Stimulated activated naive B cell treated with anti-CD40 and anti-IgM and Interleukin-4, amounts not matched to agents 10 μg/mL and 1 μg/mL and 100 μg/mL, for 72 hours (primary cell): Measurements from ENCODE around the gene THAP3.
"Not testable (repeated sequence)": the region's sequence is repeated elsewhere in the genome, so short reads cannot be mapped to it uniquely, and the experiment has no call there.

Experiments used
- ATAC-seq, 2 donors: fragments of 150-1000 bp; cut with Tn5 transposase; replicated peaks; 2 replicates each; pipeline ENCODE4 v1.10.0; 2021; ENCODE audit warnings: moderate library complexity in 1 of 2
- DNase-seq: peaks from one replicate; pipeline ENCODE4 v3.0.0; 2021
- H3K27ac Mint-ChIP-seq: one replicate; pipeline ENCODE4 v1.8.0; 2022; ENCODE audit warnings: mild to moderate bottlenecking, mixed read lengths
- H3K27me3 Mint-ChIP-seq, 2 donors: one replicate each; pipeline ENCODE4 v1.8.0; 2022; ENCODE audit warnings: mixed read lengths in 2 of 2
- H3K36me3 Mint-ChIP-seq, 2 donors: one replicate each; pipeline ENCODE4 v1.8.0; 2022; ENCODE audit warnings: mixed read lengths in 2 of 2, mild to moderate bottlenecking in 1 of 2
- H3K4me1 Mint-ChIP-seq, 2 donors: one replicate each; pipeline ENCODE4 v1.8.0; 2022; ENCODE audit warnings: mixed read lengths in 2 of 2, mild to moderate bottlenecking in 1 of 2
- H3K4me3 Mint-ChIP-seq, 2 donors: one replicate each; pipeline ENCODE4 v1.8.0; 2022; ENCODE audit warnings: mild to moderate bottlenecking in 2 of 2, mixed read lengths in 2 of 2, moderate library complexity in 1 of 2
- H3K9me3 Mint-ChIP-seq, 2 donors: one replicate each; pipeline ENCODE4 v1.8.0; 2022; ENCODE audit warnings: mixed read lengths in 2 of 2, mild to moderate bottlenecking in 1 of 2

Gene THAP3

DNA sequence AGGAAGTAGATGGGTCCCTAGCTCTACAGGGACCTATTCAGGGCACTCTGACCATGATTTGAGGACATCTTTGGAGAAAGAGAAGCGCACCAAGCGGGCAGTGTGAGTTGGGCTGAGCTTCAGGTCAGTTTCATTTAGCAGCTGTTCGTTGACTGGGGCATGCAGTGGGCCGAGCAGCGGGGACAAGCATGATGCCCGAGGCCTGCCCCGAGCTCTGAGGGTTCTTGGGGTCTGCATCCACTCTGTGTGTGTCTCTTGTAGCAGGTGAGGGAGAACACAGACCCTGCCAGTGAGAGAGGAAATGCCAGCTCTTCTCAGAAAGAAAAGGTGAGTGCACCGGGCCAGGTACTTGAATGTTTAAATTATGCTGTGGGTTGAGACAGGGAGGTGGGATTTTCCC lies 5.4 kb downstream of the THAP3 start:
- no peaks in the 10 kb centered on the region for H3K9me3 Mint-ChIP-seq
- H3K27me3 Mint-ChIP-seq, result no peaks in the 10 kb centered on the region
- H3K4me3 Mint-ChIP-seq, result no peak overlapping the region
- peaks cover 18 to 34% of the 10 kb centered on the region in 2 donors for H3K4me1 Mint-ChIP-seq
- no peak for ATAC-seq
- H3K27ac Mint-ChIP-seq, result peak overlapping the region; percentile 14
- no peak for DNase-seq
- H3K36me3 Mint-ChIP-seq, result peaks cover 33 to 49% of the 10 kb centered on the region in 2 donors

DNA sequence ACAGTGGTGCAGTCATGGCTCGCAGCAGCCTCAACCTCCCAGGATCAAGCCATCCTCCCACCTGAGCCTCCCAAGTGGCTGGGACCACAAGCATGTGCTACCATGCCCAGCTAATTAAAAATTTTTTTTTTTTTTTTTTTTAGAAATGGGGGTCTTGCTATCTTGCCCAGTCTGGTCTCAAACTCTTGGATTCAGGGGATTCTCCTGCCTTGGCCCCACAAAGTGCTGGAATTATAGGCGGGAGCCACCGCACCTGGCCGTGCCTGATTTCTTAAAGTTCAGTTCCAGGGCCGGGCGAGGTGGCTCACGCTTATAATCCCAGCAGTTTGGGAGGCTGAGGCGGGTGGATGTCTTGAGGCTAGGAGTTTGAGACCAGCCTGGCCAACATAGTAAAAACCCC lies 6.4 kb downstream of the THAP3 start:
- no peak overlapping the region for H3K4me3 Mint-ChIP-seq
- H3K36me3 Mint-ChIP-seq, result peaks cover 32 to 54% of the 10 kb centered on the region in 2 donors

DNA sequence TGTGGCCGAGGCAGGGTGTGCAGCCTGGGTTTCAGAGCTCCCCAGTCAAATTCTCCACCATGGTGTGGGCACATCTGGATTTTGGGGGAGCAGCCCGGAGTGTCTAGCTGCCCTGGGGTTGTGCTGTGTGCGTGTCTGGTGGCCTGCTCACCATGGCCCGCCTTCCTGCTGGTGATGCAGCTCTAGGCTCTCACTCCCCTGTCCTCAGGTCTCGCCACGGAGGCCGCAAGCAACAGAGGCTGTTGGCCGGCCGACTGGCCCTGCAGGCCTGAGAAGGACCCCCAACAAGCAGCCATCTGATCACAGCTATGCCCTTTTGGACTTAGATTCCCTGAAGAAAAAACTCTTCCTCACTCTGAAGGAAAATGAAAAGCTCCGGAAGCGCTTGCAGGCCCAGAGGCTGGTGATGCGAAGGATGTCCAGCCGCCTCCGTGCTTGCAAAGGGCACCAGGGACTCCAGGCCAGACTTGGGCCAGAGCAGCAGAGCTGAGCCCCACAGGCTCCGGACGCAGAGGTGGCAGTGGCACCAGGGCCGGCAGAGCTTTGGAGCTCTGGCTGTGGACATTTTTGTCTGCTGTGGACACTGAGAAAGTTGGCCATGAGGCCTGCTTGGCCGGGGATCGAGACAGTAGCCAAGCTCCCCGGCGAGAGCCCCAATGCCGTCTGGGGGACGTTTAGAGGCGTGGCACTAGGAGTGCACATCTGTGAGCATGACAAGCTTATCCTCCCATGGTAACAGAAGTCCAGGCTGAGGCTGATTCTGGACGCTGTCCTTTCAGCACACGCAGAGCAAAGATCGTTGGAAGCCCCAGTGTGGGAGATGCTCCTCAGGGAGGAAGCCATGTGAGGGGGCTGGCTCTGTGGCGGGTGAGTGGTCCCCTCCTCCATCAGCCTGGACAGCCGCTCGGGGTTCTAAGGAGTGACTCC lies 8.2 kb downstream of the THAP3 start:
- Mint-ChIP-seq H3K36me3 (peaks cover 31 to 51% of the 10 kb centered on the region in 2 donors), H3K4me1 (peaks cover 6 to 12% of the 10 kb centered on the region in 2 donors), H3K27ac (peak overlapping the region; percentile 69), H3K9me3 (no peaks in the 10 kb centered on the region), H3K4me3 (no peak overlapping the region), H3K27me3 (no peaks in the 10 kb centered on the region)
- DNase-seq (no peak), ATAC-seq (no peak)

More for the DNA sequence above, 6.4 kb downstream of the THAP3 start:
- H3K4me1 Mint-ChIP-seq, result peaks cover 19 to 30% of the 10 kb centered on the region in 2 donors
- DNase-seq, result no peak
- H3K27ac Mint-ChIP-seq, result no peak overlapping the region
- H3K9me3 Mint-ChIP-seq, result no peaks in the 10 kb centered on the region
- no peak for ATAC-seq
- no peaks in the 10 kb centered on the region for H3K27me3 Mint-ChIP-seq

DNA sequence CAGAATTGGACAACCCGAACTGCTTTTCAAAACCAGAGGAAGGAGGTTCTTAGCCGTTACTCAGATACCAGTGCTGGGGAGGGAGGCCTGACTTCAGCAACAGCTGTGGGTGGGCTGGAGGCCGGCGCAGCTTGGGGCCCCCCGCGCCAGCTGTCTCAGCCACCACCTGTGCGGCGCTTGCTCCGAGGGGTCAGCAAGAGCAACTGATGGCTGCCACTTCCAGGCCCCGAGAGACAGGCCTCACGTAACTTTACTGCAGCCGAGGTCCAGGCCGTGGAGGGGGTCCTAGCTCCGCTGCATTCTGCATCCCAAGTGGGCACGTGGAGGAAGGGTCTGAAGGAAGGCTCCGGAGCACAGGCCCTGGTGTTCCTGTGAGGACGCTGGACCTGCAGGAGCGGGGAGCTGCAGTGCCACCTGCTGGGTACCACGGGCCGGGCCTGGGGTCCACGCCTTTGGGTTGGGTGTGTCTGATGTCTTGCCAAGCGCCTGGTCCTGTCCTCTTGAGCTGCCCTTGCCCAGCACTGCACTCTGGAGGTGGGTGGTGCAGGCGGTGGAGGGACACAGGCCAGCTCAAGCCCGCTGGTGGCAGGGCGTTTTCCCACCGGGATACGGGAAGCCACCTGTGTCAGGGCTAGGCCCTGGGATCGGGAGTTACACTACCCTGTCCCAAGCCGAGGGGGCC lies 9.8 kb downstream of the THAP3 start:
- no peak overlapping the region for H3K27ac Mint-ChIP-seq
- H3K9me3 Mint-ChIP-seq, result no peaks in the 10 kb centered on the region
- peak; percentile 63 to 68 for ATAC-seq
- peaks cover 2 to 3% of the 10 kb centered on the region in 2 donors for H3K4me1 Mint-ChIP-seq
- H3K27me3 Mint-ChIP-seq, result no peaks in the 10 kb centered on the region
- H3K36me3 Mint-ChIP-seq, result peaks cover 28 to 48% of the 10 kb centered on the region in 2 donors
- H3K4me3 Mint-ChIP-seq, result no peak overlapping the region
- DNase-seq, result no peak

DNA sequence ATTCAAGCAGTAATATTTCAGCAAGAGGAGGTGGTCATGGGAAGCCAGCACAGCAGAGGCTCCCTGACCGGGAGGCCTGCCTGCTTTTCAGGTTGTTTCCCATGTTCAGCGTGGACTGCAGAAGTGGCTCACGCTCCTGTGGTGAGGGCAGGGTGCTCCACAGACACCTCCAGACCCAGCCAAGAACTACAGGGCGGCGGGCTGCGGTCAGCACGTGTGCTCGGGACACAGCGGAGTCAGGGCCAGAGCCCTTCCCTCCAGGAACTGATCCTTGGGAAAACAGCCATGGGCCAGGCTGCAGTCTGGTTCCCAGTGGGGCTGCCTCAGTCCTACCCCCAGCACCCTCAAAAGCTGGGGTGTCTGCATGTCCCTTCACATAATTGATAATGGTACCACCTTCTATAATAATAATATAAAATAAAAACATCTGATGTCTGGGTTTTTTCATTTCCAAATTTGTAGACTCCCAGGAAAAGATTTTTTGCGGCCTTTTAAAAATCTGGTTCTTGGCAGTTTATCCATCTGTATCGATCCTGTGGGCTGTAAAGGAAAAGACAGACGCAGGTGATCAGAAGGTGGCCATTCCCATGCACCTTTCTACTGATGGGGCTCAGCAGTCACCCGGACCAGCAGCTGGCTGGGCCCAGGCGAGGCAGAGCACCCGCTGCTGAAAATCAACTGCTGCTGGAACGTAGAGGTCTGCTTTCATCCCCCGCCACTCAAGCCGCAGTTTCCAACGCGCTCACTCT lies 10.7 kb downstream of the THAP3 start:
- Mint-ChIP-seq H3K27ac (no peak overlapping the region), H3K9me3 (no peaks in the 10 kb centered on the region), H3K27me3 (no peaks in the 10 kb centered on the region), H3K4me3 (no peak overlapping the region), H3K36me3 (peaks cover 28 to 47% of the 10 kb centered on the region in 2 donors), H3K4me1 (peaks cover 0 to 2% of the 10 kb centered on the region in 2 donors)
- ATAC-seq (no peak), DNase-seq (no peak)

DNA sequence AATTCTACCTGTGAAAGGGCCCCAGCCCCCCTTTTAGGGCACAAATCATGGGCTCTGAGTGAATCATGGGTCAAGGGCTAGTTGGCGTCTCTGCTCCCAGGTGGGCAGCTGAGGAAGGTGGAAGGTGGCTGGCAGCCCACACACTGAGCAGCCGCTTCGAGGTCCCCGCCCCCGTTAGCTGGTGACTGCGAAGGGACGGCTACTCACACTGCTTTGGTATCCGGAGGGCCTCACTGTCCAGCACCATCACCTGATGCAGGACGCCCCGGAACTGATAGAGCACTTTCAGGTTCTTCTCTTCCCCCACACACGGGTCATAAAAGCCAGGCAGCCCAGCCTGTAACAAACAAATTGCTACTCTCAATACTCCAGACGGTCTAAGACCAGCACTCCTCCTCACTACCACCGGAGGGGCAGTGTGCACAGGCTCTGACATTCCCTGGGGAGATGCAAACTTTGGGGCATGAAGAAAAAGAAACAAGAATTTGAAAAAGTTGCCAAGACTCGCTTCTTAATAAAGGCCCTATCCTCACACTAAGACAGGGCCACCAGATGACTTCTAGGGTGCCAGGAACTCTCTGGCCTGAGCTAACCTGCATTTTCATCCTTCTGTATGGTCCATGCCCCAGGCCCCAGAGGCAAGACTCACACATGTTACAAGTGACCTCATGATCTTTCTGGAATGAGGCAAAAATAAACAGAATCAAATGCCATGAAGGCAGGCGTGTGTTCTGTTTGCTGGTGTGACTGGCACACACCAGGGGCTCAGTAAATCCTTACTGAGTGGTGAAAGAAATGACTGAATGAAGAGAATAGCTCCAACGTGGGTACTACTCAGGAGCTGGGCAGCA lies 11.5 kb downstream of the THAP3 start:
- no peak for ATAC-seq
- no peaks in the 10 kb centered on the region for H3K9me3 Mint-ChIP-seq
- DNase-seq, result no peak
- peak overlapping the region; percentile 59 for H3K27ac Mint-ChIP-seq
- peaks cover 29 to 50% of the 10 kb centered on the region in 2 donors for H3K36me3 Mint-ChIP-seq
- no peak overlapping the region for H3K4me3 Mint-ChIP-seq
- H3K27me3 Mint-ChIP-seq, result no peaks in the 10 kb centered on the region
- peaks cover 0 to 2% of the 10 kb centered on the region in 2 donors for H3K4me1 Mint-ChIP-seq

DNA sequence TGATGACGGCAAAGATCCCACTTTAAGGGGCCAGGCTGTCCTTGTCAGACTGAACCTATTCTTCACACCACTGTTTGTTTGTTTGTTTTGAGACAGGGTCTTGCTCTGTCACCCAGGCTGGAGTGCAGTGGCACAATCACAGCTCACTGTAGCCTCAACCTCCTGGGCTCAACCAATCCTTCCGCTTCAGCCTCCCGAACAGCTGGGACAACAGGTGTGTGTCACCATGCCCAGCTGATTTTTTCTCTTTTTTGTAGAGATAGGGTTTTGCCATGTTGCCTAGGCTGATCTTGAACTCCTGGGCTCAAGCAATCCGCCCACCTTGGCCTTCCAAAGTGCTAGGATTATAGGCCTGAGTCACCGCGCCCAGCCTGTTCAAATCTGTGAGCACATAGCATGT lies 12.1 kb downstream of the THAP3 start:
- not testable (repeated sequence) for H3K9me3 Mint-ChIP-seq, ATAC-seq, DNase-seq, H3K4me3 Mint-ChIP-seq, H3K27ac Mint-ChIP-seq, H3K4me1 Mint-ChIP-seq, H3K27me3 Mint-ChIP-seq
- peaks cover 33 to 54% of the 10 kb centered on the region in 2 donors for H3K36me3 Mint-ChIP-seq

DNA sequence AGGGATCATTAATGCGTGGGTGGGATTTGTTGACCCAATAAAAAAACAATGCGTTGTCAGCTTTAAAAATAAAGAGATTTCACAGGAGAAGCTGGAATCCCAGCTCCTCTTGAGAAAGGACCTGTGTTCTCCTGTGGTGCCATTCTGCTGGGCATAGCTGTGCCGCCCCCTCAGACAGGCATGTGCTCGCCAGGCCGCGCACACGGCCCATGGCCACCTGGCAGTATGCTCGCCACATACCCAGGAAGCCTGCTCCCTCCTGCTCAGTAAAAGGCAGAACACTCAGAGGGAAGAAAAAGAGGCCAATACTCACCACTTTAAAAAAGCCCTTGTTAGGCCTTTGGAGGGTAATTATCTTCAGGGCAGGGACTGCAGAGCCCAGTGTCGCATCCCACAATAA lies 13.1 kb downstream of the THAP3 start:
- Mint-ChIP-seq H3K4me1 (peaks cover 0 to 3% of the 10 kb centered on the region in 2 donors), H3K4me3 (no peak overlapping the region), H3K36me3 (peaks cover 41 to 59% of the 10 kb centered on the region in 2 donors), H3K9me3 (no peaks in the 10 kb centered on the region), H3K27me3 (no peaks in the 10 kb centered on the region), H3K27ac (no peak overlapping the region)
- ATAC-seq, result no peak
- DNase-seq, result no peak

DNA sequence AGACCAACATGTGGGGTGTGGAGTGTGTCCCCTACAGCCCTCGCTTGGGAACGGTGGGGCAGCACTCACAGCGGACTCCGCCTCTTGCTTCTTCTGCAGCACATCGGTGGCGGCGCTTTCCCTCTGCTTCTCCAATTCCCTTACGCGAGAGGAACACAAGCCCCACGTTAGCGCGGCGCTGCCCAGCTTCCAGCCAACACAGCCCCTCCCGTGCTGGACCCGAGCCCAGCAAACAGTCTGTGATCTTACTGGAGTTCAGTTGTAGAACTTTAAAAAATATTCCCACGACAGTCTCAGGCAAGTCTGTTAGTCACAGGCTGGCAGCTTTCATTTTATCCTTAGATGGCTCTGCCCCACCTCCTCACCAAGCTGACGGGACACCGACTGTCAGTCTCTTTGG lies 13.6 kb downstream of the THAP3 start:
- Mint-ChIP-seq H3K27ac (no peak overlapping the region), H3K36me3 (peaks cover 41 to 59% of the 10 kb centered on the region in 2 donors), H3K9me3 (no peaks in the 10 kb centered on the region), H3K4me3 (no peak overlapping the region), H3K27me3 (no peaks in the 10 kb centered on the region), H3K4me1 (peaks cover 0 to 3% of the 10 kb centered on the region in 2 donors)
- DNase-seq (no peak), ATAC-seq (no peak)

DNA sequence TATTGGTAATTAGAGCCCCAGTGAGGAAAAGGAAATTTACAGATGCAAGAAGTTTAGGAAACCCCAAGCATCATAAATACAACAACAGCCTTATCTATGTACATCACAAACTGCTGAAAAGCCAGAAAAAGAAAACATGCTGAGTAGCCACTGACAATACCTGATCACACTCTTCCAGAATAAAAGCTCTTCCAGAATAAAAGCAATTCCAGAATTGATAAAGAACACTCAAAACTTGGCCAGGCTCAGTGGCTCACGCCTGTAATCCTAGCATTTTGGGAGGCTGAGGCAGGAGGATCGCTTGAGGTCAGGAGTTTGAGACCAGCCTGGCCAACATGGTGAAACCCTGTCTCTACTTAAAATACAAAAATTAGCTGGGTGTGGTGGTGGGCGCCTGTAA lies 16.2 kb downstream of the THAP3 start:
- not testable (repeated sequence) for H3K9me3 Mint-ChIP-seq, H3K27ac Mint-ChIP-seq
- peaks cover 44 to 53% of the 10 kb centered on the region in 2 donors for H3K36me3 Mint-ChIP-seq

DNA sequence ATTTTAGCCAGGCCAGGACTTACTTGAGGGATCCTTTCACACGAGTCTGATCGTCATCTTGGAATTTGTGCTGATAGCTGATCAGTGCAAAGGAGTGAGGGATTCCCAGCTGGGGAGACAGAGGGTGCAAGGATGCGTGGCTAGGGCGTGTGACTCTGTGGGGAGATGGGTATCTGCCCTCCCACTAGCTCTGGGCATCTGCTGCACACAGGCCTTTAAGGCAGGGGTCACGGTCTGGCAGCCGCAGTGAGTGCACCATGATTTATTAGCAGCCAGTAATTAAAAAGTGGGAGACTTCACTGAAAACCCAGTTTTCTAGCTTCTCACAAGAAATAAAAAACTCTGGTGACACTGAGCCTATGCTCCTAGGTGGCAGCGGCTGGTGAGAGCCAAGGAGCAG lies 20.4 kb downstream of the THAP3 start:
- Mint-ChIP-seq H3K9me3 (no peaks in the 10 kb centered on the region), H3K27me3 (no peaks in the 10 kb centered on the region), H3K36me3 (peaks cover 37 to 48% of the 10 kb centered on the region in 2 donors), H3K27ac (no peak overlapping the region), H3K4me1 (peaks cover 0 to 4% of the 10 kb centered on the region in 2 donors), H3K4me3 (no peak overlapping the region)
- DNase-seq, result no peak
- no peak for ATAC-seq

More for the DNA sequence above, 16.2 kb downstream of the THAP3 start:
- DNase-seq, H3K4me3 Mint-ChIP-seq, H3K27me3 Mint-ChIP-seq, H3K4me1 Mint-ChIP-seq, ATAC-seq: not testable (repeated sequence)

DNA sequence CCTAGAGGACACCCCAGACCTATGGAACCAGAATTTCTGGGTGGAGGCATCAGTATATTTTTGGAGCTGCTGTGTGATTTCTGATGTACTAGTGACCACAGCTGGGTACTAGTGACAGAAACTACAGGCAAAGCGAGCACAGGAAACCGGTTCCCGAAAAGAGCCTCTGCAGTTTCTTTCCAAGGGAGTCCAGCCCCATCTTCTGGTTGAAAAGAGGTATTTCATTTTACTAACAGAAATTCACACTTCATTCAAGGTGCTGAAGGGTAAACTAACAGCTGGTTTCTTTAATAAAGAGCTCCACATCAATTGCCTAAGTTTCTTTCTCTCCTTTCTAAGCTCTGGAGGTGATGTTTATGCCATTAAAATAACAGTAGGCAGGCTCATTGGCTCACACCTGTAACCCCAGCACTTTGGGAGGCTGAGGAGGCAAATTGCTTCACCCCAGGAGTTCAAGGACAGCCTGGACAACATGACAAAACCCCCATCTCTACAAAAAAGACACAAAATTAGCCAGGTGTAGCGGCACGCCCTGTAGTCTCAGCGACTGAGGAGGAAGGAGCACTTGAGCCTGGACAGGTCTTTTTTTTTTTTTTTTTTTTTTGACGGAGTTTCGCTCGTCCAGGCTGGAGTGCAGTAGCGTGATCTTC lies 22.0 kb downstream of the THAP3 start:
- H3K27ac Mint-ChIP-seq, result no peak overlapping the region
- H3K9me3 Mint-ChIP-seq, result no peaks in the 10 kb centered on the region
- H3K27me3 Mint-ChIP-seq, result no peaks in the 10 kb centered on the region
- H3K4me3 Mint-ChIP-seq, result no peak overlapping the region
- H3K36me3 Mint-ChIP-seq, result peaks cover 38 to 50% of the 10 kb centered on the region in 2 donors
- peak; percentile 34 to 51 for ATAC-seq
- DNase-seq, result no peak
- H3K4me1 Mint-ChIP-seq, result peaks cover 0 to 4% of the 10 kb centered on the region in 2 donors

DNA sequence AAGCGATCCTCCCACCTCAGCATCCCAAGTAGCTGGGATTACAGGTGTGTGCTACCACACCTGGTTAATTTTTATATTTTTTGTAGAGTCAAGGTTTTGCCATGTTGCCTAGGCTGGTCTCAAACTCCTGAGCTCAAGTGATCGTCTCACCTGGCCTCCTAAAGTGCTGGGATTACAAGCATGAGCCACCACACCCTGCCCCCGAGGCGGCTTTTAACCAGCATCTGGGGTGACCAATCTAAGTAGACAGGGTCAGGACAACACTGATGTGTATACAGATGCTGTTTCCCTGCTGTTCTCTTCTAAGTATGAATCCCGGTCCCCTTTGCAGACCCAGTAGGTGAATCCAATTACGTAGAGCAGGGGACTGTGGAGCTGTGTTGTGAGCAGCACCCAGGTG lies 23.9 kb downstream of the THAP3 start:
- peaks cover 0 to 2% of the 10 kb centered on the region in 2 donors for H3K4me1 Mint-ChIP-seq
- no peak overlapping the region for H3K27ac Mint-ChIP-seq
- no peak overlapping the region for H3K4me3 Mint-ChIP-seq
- no peaks in the 10 kb centered on the region for H3K9me3 Mint-ChIP-seq
- no peaks in the 10 kb centered on the region for H3K27me3 Mint-ChIP-seq
- ATAC-seq (no peak), DNase-seq (no peak)
- H3K36me3 Mint-ChIP-seq, result peaks cover 30 to 45% of the 10 kb centered on the region in 2 donors
